ENCODE measurements around the gene WBP1L.
"Not testable (repeated sequence)": the region's sequence is repeated elsewhere in the genome, so short reads cannot be mapped to it uniquely, and the experiment has no call there.

WBP1L gene

GRCh38 chr10:102743588-102744373 is at the start of gene WBP1L:
Gene WBP1L, plus strand, starts transcription at chr10:102743948. Its CDS starts 106 bp downstream, at chr10:102744054.
- DNase-seq (ENCODE audit: low spot score): peak; percentile 81

GRCh38 chr10:102695401-102695800 is 48.3 kb upstream of the WBP1L start:
- DNase-seq (ENCODE audit: low spot score): not testable (repeated sequence)

- no peak for DNase-seq (ENCODE audit: low spot score)
These were observed 47.0 kb upstream of the WBP1L start for GRCh38 chr10:102696736-102697135.

GRCh38 chr10:102698894-102699293 is 44.9 kb upstream of the WBP1L start:
- no peak for DNase-seq (ENCODE audit: low spot score)

GRCh38 chr10:102701272-102701671 is 42.5 kb upstream of the WBP1L start:
- no peak for DNase-seq (ENCODE audit: low spot score)

- DNase-seq (ENCODE audit: low spot score): no peak
These were observed 42.0 kb upstream of the WBP1L start for GRCh38 chr10:102701796-102702195.

GRCh38 chr10:102702742-102703141 is 41.0 kb upstream of the WBP1L start:
- DNase-seq (ENCODE audit: low spot score): no peak

- no peak for DNase-seq (ENCODE audit: low spot score)
These were observed 38.8 kb upstream of the WBP1L start for GRCh38 chr10:102704915-102705314.

GRCh38 chr10:102705531-102705930 is 38.2 kb upstream of the WBP1L start:
- DNase-seq (ENCODE audit: low spot score): no peak

GRCh38 chr10:102710609-102711008 is 33.1 kb upstream of the WBP1L start:
- no peak for DNase-seq (ENCODE audit: low spot score)

GRCh38 chr10:102712089-102712488 is 31.7 kb upstream of the WBP1L start:
- no peak for DNase-seq (ENCODE audit: low spot score)

- DNase-seq (ENCODE audit: low spot score): no peak
These were observed 30.8 kb upstream of the WBP1L start for GRCh38 chr10:102712843-102713538.

- DNase-seq (ENCODE audit: low spot score): peak; percentile 67
These were observed 30.3 kb upstream of the WBP1L start for GRCh38 chr10:102713539-102713813.

GRCh38 chr10:102713814-102714620 is 29.7 kb upstream of the WBP1L start, which contains the start of gene ARL3:
Gene ARL3, minus strand, starts transcription at chr10:102714397. Its CDS starts 122 bp downstream, at chr10:102714275.
- DNase-seq (ENCODE audit: low spot score): peak; percentile 97

GRCh38 chr10:102714621-102715455 is 28.9 kb upstream of the WBP1L start, which contains the start of gene SFXN2:
Gene SFXN2, plus strand, starts transcription at chr10:102714636. Its CDS starts 12,001 bp downstream, at chr10:102726637.
- DNase-seq (ENCODE audit: low spot score): no peak

- DNase-seq (ENCODE audit: low spot score): no peak
These were observed 27.9 kb upstream of the WBP1L start for GRCh38 chr10:102715880-102716279.

- DNase-seq (ENCODE audit: low spot score): not testable (repeated sequence)
These were observed 26.7 kb upstream of the WBP1L start for GRCh38 chr10:102716900-102717565.

- DNase-seq (ENCODE audit: low spot score): no peak
These were observed 25.5 kb upstream of the WBP1L start for GRCh38 chr10:102718220-102718619.

GRCh38 chr10:102720337-102720736 is 23.4 kb upstream of the WBP1L start:
- DNase-seq (ENCODE audit: low spot score): no peak

GRCh38 chr10:102720775-102721301 is 22.9 kb upstream of the WBP1L start:
- no peak for DNase-seq (ENCODE audit: low spot score)

- no peak for DNase-seq (ENCODE audit: low spot score)
These were observed 21.8 kb upstream of the WBP1L start for GRCh38 chr10:102721954-102722353.

All from HuH-7 (cell line).